Adrenal gland (tissue), 5 donors: ENCODE results near the gene LPCAT4.
"Not testable (repeated sequence)": the region's sequence is repeated elsewhere in the genome, so short reads cannot be mapped to it uniquely, and the experiment has no call there.

Source experiments
- CTCF ChIP-seq, 6 experiments: fragments of 450-650 bp in 4 of 6; fragments of 200-600 bp in 2 of 6; sonication (generic) in 1 of 6; IDR thresholded peaks; 1 replicate in 5 of 6; 2 replicates in 1 of 6; pipeline versions ENCODE4 v1.5.1 to v1.8.0; 2016 to 2021; ENCODE audit warnings: antibody characterized with exemption in 6 of 6, mild to moderate bottlenecking in 2 of 6, moderate library complexity in 1 of 6
- POLR2A ChIP-seq, 2 donors: fragments of 450-650 bp; IDR thresholded peaks; one replicate each; pipeline ENCODE4 v1.6.1; 2017; ENCODE audit warnings: antibody characterized with exemption in 2 of 2, mild to moderate bottlenecking in 2 of 2, moderate library complexity in 1 of 2
- donor health status: DM: no; HTN: no; CAD: no.

DNA sequence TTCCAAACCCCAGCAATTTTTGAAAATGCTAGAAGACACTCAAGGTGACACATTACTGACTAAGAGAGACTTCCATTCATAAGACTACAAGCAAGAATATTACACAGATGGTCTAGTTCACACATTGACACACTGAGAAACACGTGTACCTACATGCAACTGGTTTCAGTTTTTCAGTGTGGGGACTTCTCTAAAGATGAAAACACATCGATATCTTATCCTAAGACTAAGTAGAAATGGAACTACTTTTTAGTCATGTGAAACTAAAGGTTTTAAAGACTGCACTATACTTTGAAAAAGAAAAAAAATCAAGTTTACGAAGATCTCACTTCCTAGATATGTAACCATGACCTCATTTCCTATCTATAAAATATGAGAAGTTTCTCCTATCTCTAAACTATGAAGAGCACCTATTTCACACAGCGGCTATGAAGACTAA is 36.2 kb upstream of the LPCAT4 start:
- not testable (repeated sequence) for TF ChIP-seq POLR2A, CTCF (IDR thresholded peaks at IDR 0.05)
